NCI-H526 treated with DMSO at 0.1 percent for 48 hours (cell line): ENCODE measurements around the gene CNPY2.
"Not testable (repeated sequence)": the region's sequence is repeated elsewhere in the genome, so short reads cannot be mapped to it uniquely, and the experiment has no call there.

Experiments used
- DNase-seq: peaks from one replicate; lab custom pipeline; 2025; lab: John Stamatoyannopoulos, UW

The CNPY2 gene

GRCh38 chr12:56297400-56297799, 18.4 kb downstream of the CNPY2 start:
- DNase-seq: no peak

GRCh38 chr12:56296295-56296694, 19.5 kb downstream of the CNPY2 start:
- DNase-seq: no peak

- no peak for DNase-seq
These were observed 22.0 kb downstream of the CNPY2 start for GRCh38 chr12:56293795-56294194.

DNA sequence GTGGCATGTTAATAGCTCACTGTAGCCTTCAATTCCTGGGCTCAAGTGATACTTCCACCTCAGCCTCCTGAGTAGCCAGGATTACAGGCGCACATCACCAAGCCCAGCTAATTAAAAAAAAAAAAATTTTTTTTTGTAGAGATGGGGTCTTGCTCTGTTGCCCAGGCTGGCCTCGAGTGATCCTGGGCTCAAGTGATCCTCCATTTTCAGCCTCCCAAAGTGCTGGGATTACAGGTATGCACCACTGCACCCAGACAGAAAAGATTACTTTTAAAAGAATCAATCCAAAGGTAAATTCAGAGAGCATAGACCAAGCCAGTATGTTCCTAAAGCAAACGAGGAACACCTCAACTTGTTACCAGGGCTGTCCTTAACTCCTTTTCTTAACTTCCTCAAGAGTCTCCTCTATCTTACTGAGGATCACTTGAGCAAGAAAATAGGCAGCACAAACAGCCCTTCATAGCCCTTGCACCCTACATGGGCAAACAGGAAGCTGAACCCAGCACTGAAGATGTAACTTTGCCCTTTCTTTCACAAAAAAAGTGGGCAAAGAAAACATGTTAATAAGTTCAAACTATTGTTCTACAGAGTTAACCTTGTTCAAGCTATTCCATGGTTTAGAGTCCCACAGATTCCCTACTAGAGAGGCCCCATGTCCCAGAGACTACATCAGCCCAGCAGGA, 26.9 kb downstream of the CNPY2 start:
- no peak for DNase-seq

- no peak for DNase-seq
These were observed 29.6 kb downstream of the CNPY2 start for GRCh38 chr12:56286044-56286830.

DNA sequence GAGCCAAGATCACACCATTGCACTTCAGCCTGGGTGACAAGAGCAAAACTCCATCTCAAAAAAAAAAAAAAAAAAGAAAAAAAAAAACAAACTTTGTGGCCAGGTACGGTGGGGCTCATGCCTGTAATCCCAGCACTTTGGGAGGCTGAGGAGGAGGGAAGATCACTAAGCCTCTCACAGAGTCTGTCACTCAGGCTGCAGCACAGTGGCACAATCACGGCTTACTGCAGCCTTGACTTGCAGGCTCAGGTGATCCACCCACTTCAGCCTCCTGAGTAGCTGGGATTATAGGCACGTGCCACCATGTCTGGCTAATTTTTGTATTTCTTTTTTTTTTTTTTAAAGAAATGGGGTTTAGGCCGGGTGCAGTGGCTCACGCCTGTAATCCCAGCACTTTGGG, 31.5 kb downstream of the CNPY2 start:
- DNase-seq: not testable (repeated sequence)

DNA sequence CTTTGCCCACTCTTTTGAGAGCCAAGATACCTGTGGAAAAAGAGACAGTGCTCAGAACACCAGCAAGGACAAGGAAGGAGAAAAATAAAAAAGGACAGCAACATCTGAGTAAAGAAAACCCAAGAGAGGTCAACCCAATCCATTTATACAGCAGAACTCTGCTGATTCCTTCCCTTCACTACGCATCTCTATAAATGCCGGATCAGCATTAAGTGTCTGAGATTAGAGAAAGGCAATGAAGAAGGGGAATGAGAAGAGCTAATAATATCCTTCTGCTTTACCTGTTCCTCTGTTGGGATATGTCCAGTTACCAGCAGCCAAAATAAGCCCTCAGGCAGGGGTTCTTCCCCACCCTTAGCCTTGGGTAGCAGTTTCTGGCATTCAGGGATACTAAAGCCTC, 33.2 kb downstream of the CNPY2 start:
- DNase-seq: no peak

- no peak for DNase-seq
These were observed 33.8 kb downstream of the CNPY2 start for GRCh38 chr12:56282030-56282429.

GRCh38 chr12:56280849-56281248, 34.9 kb downstream of the CNPY2 start:
- DNase-seq: no peak

DNA sequence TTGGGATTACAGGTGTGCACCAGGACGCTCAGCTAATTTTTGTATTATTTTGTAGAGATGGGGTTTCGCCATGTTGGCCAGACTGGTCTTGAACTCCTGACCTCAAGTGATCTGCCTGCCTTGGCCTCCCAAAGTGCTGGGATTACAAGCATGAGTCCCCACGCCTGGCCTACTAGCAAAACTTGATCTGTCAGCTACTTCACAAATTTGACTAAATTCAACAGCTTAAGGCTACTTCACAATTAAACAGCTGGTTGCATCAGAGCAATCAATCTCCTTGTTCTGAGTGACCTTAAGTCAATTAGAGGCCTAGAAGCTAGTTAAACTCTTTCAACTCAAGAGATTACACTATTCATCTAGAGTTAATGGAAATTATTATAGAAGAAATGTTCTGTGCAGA, 36.9 kb downstream of the CNPY2 start:
- no peak for DNase-seq

DNA sequence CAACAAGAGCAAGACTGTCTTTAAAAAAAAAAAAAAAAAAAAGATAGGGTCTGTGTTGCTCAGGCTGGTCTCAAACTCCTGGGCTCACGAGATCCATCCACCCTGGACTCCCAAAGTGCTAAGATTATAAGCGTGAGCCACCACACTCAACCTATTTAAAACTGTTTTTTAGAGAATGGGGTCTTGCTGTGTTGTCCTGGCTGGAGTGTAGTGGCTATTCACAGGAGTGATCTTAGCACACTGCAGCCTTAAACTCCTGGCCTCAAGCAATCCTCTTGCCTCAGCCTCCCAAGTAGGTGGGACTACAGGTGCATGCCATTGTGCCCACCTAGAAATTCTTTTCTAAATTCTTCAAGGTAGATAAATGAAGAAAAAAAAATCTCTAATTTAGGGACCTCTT, 41.5 kb downstream of the CNPY2 start:
- no peak for DNase-seq

- not testable (repeated sequence) for DNase-seq
These were observed 43.3 kb downstream of the CNPY2 start for GRCh38 chr12:56272468-56272867.

GRCh38 chr12:56271031-56271430, 44.8 kb downstream of the CNPY2 start:
- no peak for DNase-seq

DNA sequence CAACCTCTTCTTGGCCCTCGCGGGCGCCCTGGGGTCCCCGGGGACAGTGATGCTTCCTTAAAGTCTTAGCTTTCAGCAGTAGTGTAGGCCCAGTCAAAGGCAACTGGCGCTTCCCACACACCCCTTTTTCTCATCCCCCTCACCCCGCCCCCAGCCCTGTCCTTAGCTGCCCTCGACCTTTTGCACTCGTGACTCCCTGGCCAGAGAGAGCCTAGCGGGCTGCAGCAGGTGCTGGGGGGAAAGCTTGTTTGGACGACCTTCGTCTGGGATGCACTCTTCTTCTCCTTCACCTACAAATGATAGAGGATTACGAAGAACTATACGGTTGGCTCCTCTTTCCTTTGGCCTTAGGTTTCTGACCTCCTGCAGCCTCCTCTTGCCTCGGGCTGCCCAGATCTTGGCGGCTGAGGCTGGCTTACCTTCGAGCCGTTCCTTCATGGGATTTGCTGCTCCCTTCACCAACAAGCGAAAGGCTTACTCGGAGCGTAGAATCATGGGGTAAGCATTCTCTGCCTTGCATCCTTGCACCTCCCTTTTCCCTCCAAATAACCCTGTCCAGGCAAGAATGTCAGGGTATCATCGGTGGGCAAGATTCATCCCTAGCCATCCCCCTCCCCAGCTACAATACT, 48.2 kb downstream of the CNPY2 start:
- no peak for DNase-seq

- peak; percentile 90 for DNase-seq
These were observed 48.9 kb downstream of the CNPY2 start, which contains the start of gene COQ10A for GRCh38 chr12:56266693-56267442. Gene COQ10A (plus strand): TSS chr12:56266942. CDS start chr12:56267119, 177 bp downstream.

GRCh38 chr12:56266068-56266692, 49.6 kb downstream of the CNPY2 start:
- DNase-seq: not testable (repeated sequence)

- DNase-seq: not testable (repeated sequence)
These were observed 52.8 kb downstream of the CNPY2 start for GRCh38 chr12:56262955-56263354.

DNA sequence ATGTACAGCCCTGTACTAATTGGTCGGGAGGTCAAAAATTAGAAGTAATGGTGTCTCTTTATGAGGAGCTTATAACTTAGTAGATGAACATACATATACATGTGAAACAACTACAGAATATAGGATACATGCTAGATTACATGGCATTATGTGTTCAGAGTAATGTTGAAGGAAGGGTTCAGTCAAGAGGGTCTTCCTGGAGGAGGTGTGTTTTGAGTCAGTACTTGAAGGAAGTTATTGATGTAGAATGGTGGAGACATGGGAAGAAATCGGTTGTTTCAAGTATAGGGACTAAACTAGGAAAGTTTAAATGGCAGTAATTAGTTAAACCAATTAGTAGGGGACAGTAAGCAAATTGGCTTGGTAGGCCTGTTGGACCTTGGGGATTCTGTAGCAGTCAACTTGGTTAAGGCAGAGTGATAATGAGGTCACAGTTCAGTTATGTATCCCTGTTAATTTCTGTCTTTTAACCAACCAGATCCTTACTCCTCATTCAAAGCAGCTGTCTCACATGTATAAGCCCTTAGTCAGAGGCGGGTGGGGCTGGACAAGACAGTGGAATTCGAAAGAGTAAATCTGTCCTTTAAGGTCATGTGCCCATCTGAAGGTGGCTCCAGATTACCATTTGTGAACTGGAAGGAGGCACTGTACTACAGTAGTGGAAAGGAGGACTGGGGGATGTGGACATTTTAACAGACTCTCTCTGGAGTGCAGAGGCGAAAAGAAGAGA, 54.1 kb downstream of the CNPY2 start:
- no peak for DNase-seq

GRCh38 chr12:56260921-56261320, 54.9 kb downstream of the CNPY2 start:
- no peak for DNase-seq

- DNase-seq: no peak
These were observed 55.4 kb downstream of the CNPY2 start for GRCh38 chr12:56260380-56260779.
